DND-41 (cell line): ENCODE data around the gene TULP3.

Source experiments
- CTCF ChIP-seq: IDR thresholded peaks from 2 replicates; pipeline ENCODE4 v1.5.1; 2012; ENCODE audit warnings: borderline replicate concordance, low read length, moderate library complexity, mild to moderate bottlenecking; ENCODE audit not compliant: poor library complexity, severe bottlenecking; ENCODE audit errors: extremely low read depth
- EZH2 ChIP-seq: IDR thresholded peaks from 3 replicates; pipeline ENCODE4 v1.6.1; 2012; ENCODE audit warnings: borderline replicate concordance, low read depth, mild to moderate bottlenecking, moderate library complexity, low read length, inconsistent platforms; ENCODE audit not compliant: severe bottlenecking

DNA sequence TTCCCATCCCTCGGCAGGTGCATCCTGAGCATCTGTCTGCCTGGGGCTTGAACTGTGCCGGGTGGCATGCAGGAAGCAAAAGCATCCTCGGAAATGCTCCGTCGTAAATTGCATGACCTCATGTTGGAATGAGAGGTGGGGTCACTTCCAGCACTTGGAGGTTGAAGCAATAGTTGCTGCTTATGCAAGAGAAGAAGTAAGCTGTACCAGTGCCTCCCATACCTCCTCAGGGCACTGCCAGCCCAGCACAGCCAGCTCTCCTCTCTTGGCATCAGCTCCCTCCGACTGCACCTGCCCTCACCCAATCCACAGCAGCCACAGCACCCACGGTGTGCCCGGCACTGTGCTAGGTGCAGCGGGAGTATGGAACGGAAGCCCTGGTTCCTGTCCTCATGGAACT is 80.1 kb downstream of the TULP3 start:
- TF ChIP-seq CTCF (no peak), EZH2 (no peak)
